GM12891 (cell line): ENCODE results near the gene TRPM5.

Experiments used
- POLR2A ChIP-seq: IDR thresholded peaks from 2 replicates; pipeline ENCODE4 v1.6.1; 2011; ENCODE audit warnings: low read depth, low read length, control low read depth
- POLR2AphosphoS5 ChIP-seq: IDR thresholded peaks from 2 replicates; pipeline ENCODE4 v1.6.1; 2011; ENCODE audit warnings: low read depth, low read length, control low read depth
- TAF1 ChIP-seq: IDR thresholded peaks from 2 replicates; pipeline ENCODE4 v1.6.1; 2011; ENCODE audit warnings: low read depth, low read length, control low read depth

DNA sequence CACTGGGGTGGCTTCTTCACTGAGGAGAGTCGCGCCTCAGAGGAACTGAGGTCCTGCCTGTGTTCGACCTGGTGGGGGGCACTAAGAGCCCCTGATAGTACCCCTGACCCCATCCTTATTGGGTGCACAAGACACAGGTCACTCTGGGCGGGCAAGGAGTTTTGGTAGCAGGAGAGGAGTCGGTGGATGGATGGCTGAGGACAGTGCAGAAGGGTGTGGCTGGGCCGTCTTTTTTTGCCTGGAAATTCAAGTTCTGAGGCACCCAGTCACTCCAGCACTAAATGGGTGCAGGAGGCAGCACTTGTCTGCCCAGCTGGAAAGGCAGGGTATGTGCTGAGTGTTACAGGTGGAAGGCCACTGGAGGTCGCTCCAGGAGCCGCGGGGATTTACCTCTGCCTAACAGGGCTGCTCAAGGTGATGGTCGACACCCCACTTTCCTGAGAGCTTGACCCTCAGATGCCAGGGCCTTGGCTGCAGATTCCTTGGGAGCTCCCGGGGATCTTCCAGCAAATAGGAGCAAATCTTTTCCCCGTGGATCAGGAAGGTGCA is 42.8 kb downstream of the TRPM5 start:
- TF ChIP-seq POLR2A (no peak), POLR2AphosphoS5 (no peak), TAF1 (no peak)
